Endothelial cell of umbilical vein (primary cell): ENCODE results near the gene TPK1.

Experiments used
- CTCF ChIP-seq, 2 donors: IDR thresholded peaks; 1 replicate in 1 of 2; 2 replicates in 1 of 2; pipeline ENCODE4 v1.5.1; 2011; ENCODE audit warnings: low read length in 2 of 2, mild to moderate bottlenecking in 2 of 2, moderate library complexity in 2 of 2, control low read depth in 1 of 2, inconsistent platforms in 1 of 2, low read depth in 1 of 2; ENCODE audit not compliant: insufficient read depth in 1 of 2; ENCODE audit errors: extremely low read depth in 1 of 2
- EZH2 ChIP-seq: IDR thresholded peaks from 2 replicates; pipeline ENCODE4 v1.6.1; 2012; ENCODE audit warnings: borderline replicate concordance, low read depth, mild to moderate bottlenecking, moderate library complexity, low read length, inconsistent platforms; ENCODE audit not compliant: severe bottlenecking

- no peak for TF ChIP-seq EZH2
- no peak for TF ChIP-seq CTCF (IDR thresholded peaks at IDR 0.05; ENCODE audit: extremely low read depth in 1 of 2, insufficient read depth in 1 of 2, low read depth in 1 of 2, low read length in 2 of 2)
Observed at GRCh38 chr7:144584726-144585125, 251.1 kb downstream of the TPK1 start.
